LNCaP clone FGC (cell line): ENCODE measurements around the gene NANP.
"Not testable (repeated sequence)": the region's sequence is repeated elsewhere in the genome, so short reads cannot be mapped to it uniquely, and the experiment has no call there.

ENCODE experiments used
- DNase-seq: peaks from one replicate; pipeline ENCODE4 v3.0.0-alpha.2; 2011; ENCODE audit warnings: low read depth
- H3K4me3 ChIP-seq: 2 replicates; pipeline ENCODE4 v1.5.1; 2011; ENCODE audit warnings: mild to moderate bottlenecking, low read depth, low read length, control low read depth
- CTCF ChIP-seq: IDR thresholded peaks from 2 replicates; pipeline ENCODE4 v1.5.1; 2012; ENCODE audit warnings: mild to moderate bottlenecking; ENCODE audit not compliant: control insufficient read depth, insufficient read depth; ENCODE audit errors: extremely low read depth

Gene NANP

DNA sequence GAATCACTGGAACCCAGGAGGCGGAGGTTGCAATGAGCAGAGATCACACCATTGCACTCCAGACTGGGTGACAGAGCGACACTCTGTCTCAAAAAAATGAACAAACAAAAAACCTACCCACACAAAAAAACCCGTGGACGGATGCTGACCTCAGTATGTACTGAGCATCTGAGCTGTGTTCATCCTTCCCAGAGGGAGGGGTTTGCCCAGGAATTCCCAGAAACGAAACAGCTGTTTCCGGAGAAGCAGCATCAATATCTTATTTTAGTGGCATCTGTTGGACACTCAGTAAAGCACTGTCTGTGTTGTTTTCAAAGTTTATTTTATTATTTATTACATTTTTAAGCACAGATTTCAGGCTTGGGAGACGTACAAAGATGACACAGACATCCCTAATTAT lies 18.7 kb downstream of the NANP start:
- no peak overlapping the region for H3K4me3 ChIP-seq
- no peak for DNase-seq
- TF ChIP-seq CTCF, result no peak

- H3K4me3 ChIP-seq, result no peak overlapping the region
- no peak for DNase-seq
- no peak for TF ChIP-seq CTCF
Measured at GRCh38 chr20:25604611-25605010, 19.2 kb downstream of the NANP start.

- not testable (repeated sequence) for H3K4me3 ChIP-seq, DNase-seq
Measured at GRCh38 chr20:25602914-25603309, 20.9 kb downstream of the NANP start.

DNA sequence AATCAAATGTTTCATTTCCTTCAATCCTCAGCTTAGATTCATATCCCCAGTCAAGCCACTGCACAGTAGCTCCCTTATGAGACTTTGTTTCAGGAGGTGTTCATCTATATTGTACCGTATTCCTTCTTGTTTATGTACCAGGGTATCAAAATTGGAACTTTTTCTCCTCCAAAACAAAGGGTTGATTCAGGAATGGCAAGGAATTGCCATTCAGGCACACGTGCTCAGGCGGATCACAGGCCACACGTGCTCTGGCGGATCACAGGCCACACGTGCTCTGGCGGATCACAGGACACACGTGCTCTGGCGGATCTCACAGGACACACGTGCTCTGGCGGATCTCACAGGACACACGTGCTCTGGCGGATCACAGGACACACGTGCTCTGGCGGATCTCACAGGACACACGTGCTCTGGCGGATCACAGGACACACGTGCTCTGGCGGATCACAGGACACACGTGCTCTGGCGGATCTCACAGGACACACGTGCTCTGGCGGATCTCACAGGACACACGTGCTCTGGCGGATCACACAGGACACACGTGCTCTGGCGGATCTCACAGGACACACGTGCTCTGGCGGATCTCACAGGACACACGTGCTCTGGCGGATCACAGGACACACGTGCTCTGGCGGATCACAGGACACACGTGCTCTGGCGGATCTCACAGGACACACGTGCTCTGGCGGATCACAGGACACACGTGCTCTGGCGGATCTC lies 21.5 kb downstream of the NANP start:
- DNase-seq, H3K4me3 ChIP-seq: not testable (repeated sequence)

DNA sequence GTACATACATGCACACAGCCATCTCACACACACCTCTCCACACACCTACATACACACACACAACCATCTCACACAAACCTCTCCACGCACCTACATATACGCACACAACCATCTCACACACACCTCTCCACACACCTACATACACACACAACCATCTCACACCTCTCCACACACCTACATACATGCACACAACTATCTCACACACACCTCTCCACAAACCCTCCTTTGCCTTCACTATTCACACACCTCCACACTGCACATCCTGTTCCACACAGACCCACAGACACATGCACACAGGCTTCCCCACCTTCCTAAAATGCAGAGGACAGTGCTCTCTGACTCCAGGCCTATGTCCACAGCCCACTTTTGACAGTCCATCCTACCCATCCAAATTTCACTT lies 22.2 kb downstream of the NANP start:
- no peak for DNase-seq
- no peak overlapping the region for H3K4me3 ChIP-seq
- no peak for TF ChIP-seq CTCF

DNA sequence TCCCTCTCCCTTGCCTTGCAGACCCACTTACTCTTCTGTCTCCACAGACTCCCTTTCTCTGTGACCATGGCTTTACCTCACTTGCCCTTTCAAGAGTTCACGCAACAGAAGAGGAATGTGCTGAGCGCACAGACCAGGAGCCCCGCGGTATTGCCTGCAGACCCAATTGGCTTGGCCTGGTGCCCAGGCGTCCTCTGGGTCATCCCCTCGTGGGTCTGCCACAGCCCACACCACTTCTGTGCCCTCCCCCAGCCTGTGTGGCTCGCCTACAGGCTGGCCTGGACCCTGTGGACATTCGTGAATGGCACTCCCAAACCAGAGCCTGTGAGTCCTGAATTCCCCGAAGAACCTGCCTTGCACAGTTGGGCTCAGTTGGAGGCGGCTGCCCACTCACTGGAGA lies 23.2 kb downstream of the NANP start:
- no peak overlapping the region for H3K4me3 ChIP-seq

DNA sequence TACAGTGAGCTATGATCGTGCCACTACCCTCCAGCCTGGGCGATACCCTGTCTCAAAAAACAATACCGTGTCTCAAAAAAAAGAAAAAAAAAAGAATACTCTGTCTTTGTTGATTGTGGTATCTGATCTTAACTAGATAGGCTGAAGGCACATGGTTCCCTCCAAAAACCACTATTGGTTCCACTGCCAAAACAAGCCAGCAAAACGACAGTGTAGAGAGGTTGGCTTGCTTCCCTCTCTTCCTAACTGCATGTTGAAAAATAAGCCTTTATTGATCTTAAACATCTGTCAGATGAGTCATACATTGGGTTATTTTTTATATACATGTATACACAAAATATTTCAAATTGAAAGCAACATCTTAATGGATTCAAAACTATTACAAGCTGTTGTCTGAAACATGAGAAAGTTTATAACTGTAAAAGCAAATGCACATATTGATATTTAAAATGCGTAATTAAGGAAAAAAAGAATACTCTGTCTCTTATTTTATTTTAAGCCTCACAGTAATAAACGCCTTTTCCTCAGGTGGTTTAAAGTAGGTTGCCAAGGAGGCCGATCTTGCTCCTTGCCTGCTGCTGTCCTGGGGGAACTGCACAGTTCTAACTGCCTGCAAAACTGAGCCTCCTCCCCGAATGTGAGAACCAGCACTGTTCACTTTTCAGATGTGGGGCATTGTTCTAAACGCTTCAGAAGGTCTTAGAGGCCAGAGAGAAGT lies 31.5 kb downstream of the NANP start:
- DNase-seq, result no peak
- no peak overlapping the region for H3K4me3 ChIP-seq
- TF ChIP-seq CTCF, result no peak

More for the DNA sequence above, 23.2 kb downstream of the NANP start:
- no peak for DNase-seq
- no peak for TF ChIP-seq CTCF

- DNase-seq, H3K4me3 ChIP-seq: not testable (repeated sequence)
Measured at GRCh38 chr20:25590778-25591177, 33.0 kb downstream of the NANP start.
